Fibroblast of gingiva (primary cell): Measurements from ENCODE around the gene SLC2A4RG.

Source experiments
- DNase-seq: peaks from one replicate; pipeline ENCODE4 v3.0.0-alpha.2; 2011; ENCODE audit warnings: low read depth

The SLC2A4RG gene

DNA sequence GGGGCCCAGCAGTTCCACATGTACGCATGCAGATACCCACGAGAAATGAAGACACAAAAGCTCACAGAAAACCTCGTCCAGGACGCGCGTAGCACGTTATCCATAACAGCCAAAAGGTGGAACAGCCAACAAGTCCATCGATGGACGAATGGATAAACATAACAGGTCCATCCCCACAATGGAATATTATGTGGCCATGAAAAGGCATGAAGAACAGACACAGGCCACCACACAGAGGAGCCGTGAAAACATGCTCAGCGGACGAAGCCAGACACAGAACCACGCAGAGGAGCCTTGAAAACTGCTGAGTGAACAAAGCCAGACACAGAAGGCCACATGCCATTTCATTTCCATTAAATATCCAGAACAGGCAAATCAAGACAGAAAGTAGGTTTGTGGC lies 38.0 kb downstream of the SLC2A4RG start:
- DNase-seq, result no peak

DNA sequence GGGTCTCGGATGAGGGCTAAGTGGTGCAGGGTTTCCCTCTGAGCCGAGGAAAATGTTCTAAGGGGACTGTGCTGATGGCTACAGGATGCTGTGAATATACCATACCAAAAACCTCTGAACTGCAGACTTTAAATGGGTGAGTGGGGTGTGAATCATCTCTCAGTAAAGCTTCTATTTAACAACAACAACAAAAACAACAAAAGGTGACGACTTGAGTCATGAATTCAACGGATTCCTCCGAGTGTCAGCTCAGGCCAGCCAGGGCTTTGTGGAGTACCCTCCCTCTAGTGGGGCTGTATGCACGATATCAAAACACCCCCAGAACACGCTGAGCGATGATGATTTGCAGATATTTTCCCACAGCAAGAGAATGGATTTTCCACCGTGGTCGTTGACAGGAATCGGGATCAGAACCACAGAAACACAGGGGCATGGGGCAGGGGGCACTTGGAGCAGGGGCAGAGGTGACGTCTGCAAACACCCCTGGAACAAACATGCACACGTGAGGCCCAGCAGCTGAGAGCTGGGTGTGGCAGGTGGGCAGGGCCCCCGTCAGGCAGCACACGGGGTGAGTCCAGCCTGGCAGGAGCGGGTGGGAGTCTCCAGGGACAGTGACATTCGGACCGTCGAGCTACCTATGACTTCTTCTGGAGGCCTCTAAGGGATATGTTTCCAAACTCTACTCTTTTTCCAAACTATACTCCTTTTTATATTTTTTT lies 38.6 kb downstream of the SLC2A4RG start:
- DNase-seq, result no peak

DNA sequence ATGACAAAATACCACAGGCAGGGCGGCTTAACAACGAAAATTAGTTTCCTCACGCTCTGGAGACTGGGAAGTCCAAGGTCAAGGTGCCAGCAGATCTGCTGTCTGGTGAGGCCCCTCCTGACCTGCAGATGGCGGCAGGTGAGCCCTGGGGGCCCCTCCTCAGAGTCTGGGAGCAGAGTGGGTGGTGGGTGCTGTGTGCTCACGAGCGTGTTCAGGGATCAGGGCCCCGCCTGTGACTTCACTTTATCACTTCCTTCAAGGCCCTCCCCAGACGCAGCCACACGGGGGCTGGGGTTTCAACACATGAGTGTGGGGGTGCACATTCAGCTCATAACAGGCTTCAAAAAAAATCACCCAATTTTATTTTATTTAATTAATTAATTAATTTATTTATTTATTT lies 39.3 kb downstream of the SLC2A4RG start:
- DNase-seq, result no peak

DNA sequence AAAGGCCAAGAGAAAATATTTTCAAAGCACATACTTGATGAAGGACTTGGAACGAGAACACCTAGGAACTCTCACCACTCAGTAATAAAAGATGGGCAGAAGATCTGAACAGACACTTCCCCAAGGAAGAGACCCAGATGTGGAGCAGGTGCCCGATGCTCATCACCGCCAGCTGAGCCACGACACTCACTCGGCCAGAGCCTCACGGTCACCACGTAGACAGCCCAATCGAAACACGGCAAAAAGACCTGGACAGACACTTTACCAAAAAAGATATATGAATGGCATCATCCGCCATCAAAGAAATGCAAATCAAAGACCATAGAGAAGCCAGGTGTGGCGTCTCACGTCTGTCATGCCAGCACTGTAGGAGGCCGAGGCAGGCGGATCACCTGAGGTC lies 41.6 kb downstream of the SLC2A4RG start:
- DNase-seq, result no peak

DNA sequence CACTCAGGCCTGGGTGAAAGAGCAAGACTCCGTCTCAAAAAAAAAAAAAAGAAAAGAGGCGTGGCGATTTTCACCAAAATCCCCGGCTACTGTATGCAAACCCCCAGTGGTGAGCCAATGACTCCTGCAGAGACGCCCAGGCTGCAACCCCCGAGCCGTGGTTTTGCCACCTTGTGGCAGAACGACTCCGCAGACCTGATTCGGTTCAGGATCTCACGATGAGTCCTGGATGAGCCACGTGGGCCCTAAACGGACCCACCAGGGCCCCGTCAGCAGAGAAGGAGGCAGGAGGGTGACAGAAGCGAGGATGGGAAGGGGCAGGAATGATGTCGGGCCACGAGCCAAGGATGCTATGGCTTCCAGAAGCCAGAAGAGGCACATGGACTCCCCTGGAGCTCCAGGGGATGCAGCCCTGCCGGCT lies 42.5 kb downstream of the SLC2A4RG start:
- no peak for DNase-seq

DNA sequence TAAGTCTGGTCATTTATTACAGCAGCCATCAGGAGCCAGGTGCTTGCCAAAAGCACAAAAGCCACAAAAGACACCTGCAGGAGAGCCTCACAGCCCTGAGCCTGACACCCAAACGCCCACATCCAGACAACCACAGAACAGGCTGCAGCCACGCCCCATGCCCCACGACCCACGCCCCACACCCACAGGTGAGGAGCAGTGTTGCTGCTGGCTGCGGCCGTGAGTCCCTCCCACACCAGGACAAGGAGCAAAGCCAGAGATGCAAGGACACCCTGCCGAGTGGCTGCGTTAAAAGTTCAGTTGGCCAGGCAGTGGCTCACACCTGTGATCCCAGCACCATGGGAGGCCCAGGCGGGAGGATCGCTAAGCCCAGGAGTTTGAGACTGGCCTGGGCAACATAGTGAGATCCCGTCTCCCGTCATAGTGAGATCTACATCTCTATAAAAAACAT lies 43.0 kb downstream of the SLC2A4RG start:
- DNase-seq, result no peak

DNA sequence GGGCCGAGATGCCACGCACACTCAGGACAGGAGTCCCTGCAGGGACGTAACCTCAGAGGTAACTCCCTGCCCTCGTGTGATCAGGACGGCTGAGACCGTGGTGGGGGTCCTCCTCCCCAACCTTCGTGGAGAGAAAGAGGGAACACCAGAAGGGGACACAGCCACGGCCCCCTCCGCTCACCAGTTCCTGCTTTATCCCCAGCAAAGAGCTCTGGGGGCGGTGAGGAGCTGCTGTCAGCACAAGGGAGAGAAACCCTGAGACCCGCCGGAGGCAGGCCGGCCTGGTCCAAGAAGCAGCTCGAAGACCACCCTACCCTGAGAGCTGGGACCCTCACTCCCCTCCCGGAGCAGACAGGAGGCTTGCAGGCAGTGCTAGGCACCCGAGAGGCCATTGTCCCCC lies 44.4 kb downstream of the SLC2A4RG start:
- DNase-seq, result no peak

DNA sequence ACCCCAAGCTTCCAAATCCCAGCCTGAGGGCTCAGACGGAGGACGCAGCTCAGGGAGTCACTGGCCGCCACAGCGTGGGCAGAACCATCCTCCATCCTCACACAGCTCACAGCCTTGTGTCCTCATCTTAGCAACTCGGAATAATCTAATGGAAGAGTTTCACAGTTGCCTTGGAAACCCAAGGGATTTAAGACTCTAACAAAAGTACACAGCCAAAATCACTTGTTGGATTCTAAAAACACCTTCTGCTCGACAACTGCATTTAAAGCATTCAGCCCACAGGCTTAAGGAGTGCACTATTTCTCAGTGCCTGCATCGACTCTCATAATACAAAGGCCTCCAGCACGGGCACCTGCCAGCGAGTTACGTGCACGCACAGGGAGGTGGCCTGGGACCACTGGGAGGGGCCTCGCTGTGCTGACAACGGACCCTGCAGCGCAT lies 46.1 kb downstream of the SLC2A4RG start:
- DNase-seq, result no peak

DNA sequence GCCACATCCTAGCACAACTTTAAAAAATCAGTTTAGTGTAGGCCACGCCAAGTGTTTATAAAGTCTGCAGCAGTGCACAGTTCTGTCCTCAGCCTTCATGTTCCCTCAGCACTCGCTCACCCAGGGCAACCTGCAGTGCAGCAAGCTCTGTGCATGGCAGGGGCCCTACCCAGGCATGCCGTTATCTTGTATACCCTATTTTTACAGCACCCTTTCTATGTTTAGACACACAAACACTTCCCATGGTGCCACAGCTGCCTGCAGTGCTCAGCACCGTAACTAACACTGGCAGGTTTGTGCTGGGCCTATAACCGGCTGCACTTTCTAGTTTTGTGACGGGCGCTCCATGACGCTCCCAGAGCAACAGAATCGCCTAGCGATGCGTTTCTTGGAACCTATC lies 47.7 kb downstream of the SLC2A4RG start:
- no peak for DNase-seq

DNA sequence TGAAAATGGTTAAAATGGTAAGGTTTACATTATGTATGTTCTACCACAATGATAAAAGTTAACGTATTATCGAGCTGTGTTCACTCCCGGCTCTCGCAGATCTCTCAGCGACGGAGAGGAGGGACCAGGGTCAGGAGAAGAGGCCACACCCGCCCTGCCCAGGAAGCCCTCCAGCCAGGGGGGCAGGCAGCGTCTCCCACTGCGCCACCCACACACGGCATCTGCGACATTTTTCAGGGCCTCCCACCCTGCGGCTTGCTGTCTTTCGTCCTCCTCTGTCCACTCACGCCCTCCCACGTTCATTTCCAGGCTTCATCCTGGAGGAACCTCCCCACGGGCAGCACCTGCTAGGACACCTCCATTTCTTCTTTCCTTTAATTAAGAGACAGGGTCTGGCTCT lies 48.2 kb downstream of the SLC2A4RG start:
- no peak for DNase-seq

DNA sequence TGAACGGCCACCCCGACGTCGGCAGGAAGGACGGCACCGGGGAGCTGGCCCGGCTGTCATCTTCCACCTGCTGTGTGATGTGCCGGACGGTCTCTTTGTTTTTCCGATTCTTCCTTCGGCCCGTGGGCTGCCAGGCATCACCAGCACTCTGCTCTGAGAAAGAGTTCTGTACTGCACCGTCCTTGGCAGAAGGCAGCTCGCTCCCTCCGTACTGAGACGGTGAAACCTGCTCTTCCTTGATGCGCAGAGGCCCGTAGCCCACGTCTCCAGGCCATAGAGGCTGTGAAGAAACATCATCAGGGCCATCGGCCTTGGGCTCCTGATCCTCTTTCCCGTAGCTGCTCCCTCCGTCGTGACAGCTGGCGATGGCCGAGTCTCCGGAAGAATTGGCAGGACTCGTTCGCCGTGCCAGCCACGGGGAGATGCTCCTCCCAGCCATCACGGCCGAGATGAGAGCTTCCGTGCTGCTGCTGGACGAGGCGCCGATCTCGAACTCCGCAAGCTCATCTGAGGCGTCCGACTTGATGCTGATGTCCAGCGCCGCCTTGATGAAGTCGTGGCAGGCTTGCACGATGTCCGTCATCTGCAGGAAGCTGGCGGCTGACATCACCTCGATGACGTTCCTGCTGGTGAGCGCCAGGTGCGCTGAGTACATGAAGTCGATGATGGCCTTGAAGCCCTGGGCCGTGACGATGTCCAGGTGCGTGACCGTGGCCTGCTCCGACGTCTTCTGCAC lies 50.4 kb downstream of the SLC2A4RG start:
- no peak for DNase-seq

DNA sequence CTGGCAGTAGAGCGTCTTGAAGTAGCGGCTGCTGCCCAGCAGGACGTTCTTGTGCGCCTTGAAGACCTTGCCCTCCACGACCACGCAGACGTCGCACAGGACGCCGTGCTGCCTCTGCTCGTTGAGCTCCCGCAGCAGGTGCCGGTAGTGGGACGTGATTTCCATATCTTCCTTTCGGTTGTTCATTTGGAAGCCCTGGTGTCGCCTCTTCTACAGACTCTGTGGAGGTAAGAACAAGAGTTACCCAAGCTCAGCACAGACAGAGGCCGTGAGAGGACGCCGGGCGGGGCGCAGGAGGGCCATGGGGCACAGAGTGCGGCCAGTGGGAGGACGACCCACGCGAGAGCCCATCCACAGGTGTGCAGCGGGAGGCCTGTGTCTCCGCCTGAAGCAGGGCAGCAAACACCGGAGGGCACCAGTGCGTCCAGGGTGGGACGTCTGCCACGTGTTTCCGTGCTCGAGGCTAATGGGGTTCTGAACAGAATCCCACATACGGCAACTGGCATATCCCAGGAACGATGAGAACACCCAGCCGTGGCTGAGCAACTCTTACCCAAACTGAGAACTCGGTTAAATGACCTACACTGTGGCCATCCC lies 51.1 kb downstream of the SLC2A4RG start:
- DNase-seq, result no peak

DNA sequence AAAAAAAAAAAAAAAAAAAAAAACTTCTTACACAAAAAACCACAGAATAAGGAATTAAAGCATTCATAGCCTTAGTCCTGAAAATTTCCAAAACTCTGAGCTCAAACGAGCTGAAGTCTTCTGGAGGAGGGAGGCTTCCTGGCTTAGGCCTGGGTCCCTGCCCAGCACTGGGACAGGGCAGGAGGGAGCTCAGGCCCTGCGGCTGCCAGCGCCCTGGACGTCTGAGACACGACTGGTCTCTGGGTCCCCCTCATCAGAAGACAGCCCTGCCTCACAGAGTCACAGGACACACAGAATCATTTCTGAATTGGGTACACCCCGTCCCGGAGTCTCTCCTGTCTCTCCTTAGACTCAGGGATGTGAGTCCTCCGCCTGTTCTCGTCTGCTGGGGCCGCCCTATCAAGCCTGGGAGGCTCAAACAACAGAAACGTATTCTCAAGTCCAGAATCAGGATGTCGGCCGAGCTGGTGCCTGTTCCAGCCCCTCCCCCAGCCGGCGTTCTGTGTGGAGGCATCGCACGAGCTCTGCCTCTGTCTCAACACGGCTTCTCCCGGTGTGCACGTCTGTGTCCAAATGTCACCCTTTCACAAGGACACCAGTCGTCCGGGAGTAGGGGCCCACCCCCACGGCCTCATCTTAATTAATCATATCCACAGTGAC lies 52.1 kb downstream of the SLC2A4RG start:
- no peak for DNase-seq

DNA sequence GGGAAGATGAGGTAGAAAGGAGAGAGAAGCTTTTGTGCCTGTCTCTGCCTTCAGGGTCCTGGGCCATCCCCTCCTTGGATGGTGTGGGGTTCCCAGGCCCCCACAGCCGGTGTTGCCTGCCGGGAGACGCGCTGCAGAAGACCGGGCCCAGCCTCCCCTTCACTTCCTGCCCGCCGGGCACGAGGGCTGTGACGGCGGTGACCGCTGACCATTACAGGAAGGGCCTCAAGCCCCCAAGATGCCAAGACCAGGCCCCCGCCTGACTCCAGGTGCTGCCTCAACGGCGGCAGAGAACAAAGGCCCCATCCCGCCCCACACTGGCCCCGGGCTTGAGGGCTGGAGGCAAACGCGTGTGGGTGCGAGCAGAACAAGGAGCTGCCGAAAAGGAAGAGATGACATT lies 53.3 kb downstream of the SLC2A4RG start:
- no peak for DNase-seq
